22Rv1 (cell line): ENCODE results near the gene GCKR.

Experiments
- CTCF ChIP-seq: fragments of 450-650 bp; IDR thresholded peaks from 2 replicates; pipeline ENCODE4 v1.5.1; 2017; ENCODE audit warnings: mild to moderate bottlenecking
- ZFX ChIP-seq: fragments of 450-650 bp; IDR thresholded peaks from 2 replicates; pipeline ENCODE4 v1.6.1; 2017; ENCODE audit warnings: antibody characterized with exemption, borderline replicate concordance

- no peak for TF ChIP-seq CTCF
- TF ChIP-seq ZFX, result no peak
Observed at GRCh38 chr2:27509326-27509725, 12.7 kb downstream of the GCKR start.
